SK-N-SH (cell line): ENCODE results near the gene ZNF311. TPM values are rescaled to one million over a fixed set of nuclear protein-coding genes. Genes with fewer than 3 reads are reported as not detected.

Experiments used
- CTCF ChIA-PET: fragments of 300-600, 350-600 bp; formaldehyde crosslinking; extraction: SDS; loops from one replicate; lab custom pipeline; 2021; lab: Yijun Ruan, JAX
- POLR2A ChIA-PET: fragments of 350-600 bp; sonication (Branson Sonifier 250); formaldehyde crosslinking; extraction: SDS; loops from one replicate; lab custom pipeline; 2020; ENCODE audit warnings: antibody characterized with exemption, inconsistent platforms; lab: Yijun Ruan, JAX
- DNase-seq: peaks from one replicate; pipeline ENCODE4 v3.0.0; 2012
- H2AFZ ChIP-seq: fragments of 200-600 bp; sonication (generic); 2 replicates; pipeline ENCODE4 v1.8.1; 2016; ENCODE audit warnings: antibody characterized with exemption, mild to moderate bottlenecking, low read depth
- H3F3A ChIP-seq: fragments of 200-600 bp; sonication (generic); replicated peaks from 2 replicates; pipeline ENCODE3; 2016; ENCODE audit warnings: antibody characterized with exemption, mild to moderate bottlenecking; ENCODE audit not compliant: insufficient read depth
- H3K27ac ChIP-seq, 2 experiments: fragments of 200-500 bp in 1 of 2; fragments of 200-600 bp in 1 of 2; sonication (Bioruptor generic) in 1 of 2; sonication (generic), shearing (Covaris generic) in 1 of 2; 2 replicates each; pipeline versions ENCODE4 v1.5.1 to v1.6.1; 2014 to 2016; ENCODE audit warnings: low read depth in 2 of 2, inconsistent platforms in 1 of 2, low read length in 1 of 2, mild to moderate bottlenecking in 1 of 2, mixed read lengths in 1 of 2
- H3K27me3 ChIP-seq: fragments of 200-600 bp; sonication (generic), shearing (Covaris generic); 2 replicates; pipeline ENCODE4 v1.6.1; 2016; ENCODE audit warnings: mixed run types; ENCODE audit not compliant: insufficient read depth
- H3K36me3 ChIP-seq, 2 experiments: fragments of 200-500 bp in 1 of 2; fragments of 200-600 bp in 1 of 2; sonication (Bioruptor generic) in 1 of 2; sonication (generic) in 1 of 2; replicated peaks in 1 of 2; 2 replicates each; pipeline versions ENCODE3 to v1.5.1; 2014 to 2016; ENCODE audit warnings: low read length in 1 of 2, mild to moderate bottlenecking in 1 of 2; ENCODE audit not compliant: insufficient read depth in 2 of 2, control insufficient read depth in 1 of 2
- H3K4me1 ChIP-seq, 2 experiments: fragments of 200-500 bp in 1 of 2; fragments of 200-600 bp in 1 of 2; sonication (Bioruptor generic) in 1 of 2; sonication (generic), shearing (Covaris generic) in 1 of 2; 2 replicates each; pipeline versions ENCODE4 v1.5.1 to v1.6.1; 2014 to 2016; ENCODE audit warnings: low read depth in 1 of 2, low read length in 1 of 2, mixed run types in 1 of 2; ENCODE audit not compliant: insufficient read depth in 2 of 2, control insufficient read depth in 1 of 2
- H3K4me2 ChIP-seq: fragments of 200-600 bp; sonication (generic), shearing (Covaris generic); 2 replicates; pipeline ENCODE4 v1.6.1; 2017; ENCODE audit warnings: mixed run types
- H3K4me3 ChIP-seq, 2 experiments: fragments of 200-500 bp in 1 of 2; fragments of 200-600 bp in 1 of 2; sonication (Bioruptor generic) in 1 of 2; sonication (generic), shearing (Covaris generic) in 1 of 2; 2 replicates each; pipeline versions ENCODE4 v1.5.1 to v1.8.1; 2014 to 2016; ENCODE audit warnings: low read depth in 2 of 2, inconsistent platforms in 1 of 2, low read length in 1 of 2, mild to moderate bottlenecking in 1 of 2, mixed read lengths in 1 of 2, moderate library complexity in 1 of 2
- H3K79me2 ChIP-seq: fragments of 200-600 bp; sonication (generic); 2 replicates; pipeline ENCODE4 v1.8.1; 2017; ENCODE audit warnings: mild to moderate bottlenecking; ENCODE audit not compliant: insufficient read depth
- H3K9ac ChIP-seq: fragments of 200-600 bp; sonication (generic); 2 replicates; pipeline ENCODE4 v1.6.1; 2017; ENCODE audit warnings: mixed run types
- H3K9me2 ChIP-seq: fragments of 200-600 bp; sonication (generic); 2 replicates; pipeline ENCODE4 v1.6.1; 2017; ENCODE audit warnings: mixed run types
- H3K9me3 ChIP-seq: fragments of 200-600 bp; sonication (generic); 2 replicates; pipeline ENCODE4 v1.6.1; 2017; ENCODE audit warnings: mixed run types, mild to moderate bottlenecking, moderate library complexity
- H4K20me1 ChIP-seq: fragments of 200-600 bp; sonication (generic); 2 replicates; pipeline ENCODE4 v1.6.1; 2017; ENCODE audit warnings: mild to moderate bottlenecking, mixed run types; ENCODE audit not compliant: insufficient read depth
- CHD2 ChIP-seq: fragments of 150-350 bp; IDR thresholded peaks from 2 replicates; pipeline ENCODE4 v1.6.1; 2018; ENCODE audit warnings: low read length; ENCODE audit not compliant: partially characterized antibody
- CTCF ChIP-seq: fragments of 200-600 bp; sonication (generic); IDR thresholded peaks from 2 replicates; pipeline ENCODE4 v1.6.1; 2017; ENCODE audit warnings: antibody characterized with exemption, mild to moderate bottlenecking, moderate library complexity
- EP300 ChIP-seq, 2 experiments: IDR thresholded peaks; 2 replicates each; pipeline versions ENCODE4 v1.4.0 to v1.6.1; 2012; ENCODE audit warnings: borderline replicate concordance in 1 of 2, low read depth in 1 of 2, low read length in 1 of 2
- EZH2phosphoT487 ChIP-seq: fragments of 200-600 bp; sonication (generic); IDR thresholded peaks from 2 replicates; pipeline ENCODE4 v1.6.1; 2017; ENCODE audit warnings: low read depth, mixed run types, mild to moderate bottlenecking, antibody characterized with exemption, moderate library complexity, borderline replicate concordance
- FOXJ3 ChIP-seq: sonication (generic); formaldehyde crosslinking; IDR thresholded peaks from 2 replicates; pipeline ENCODE4 v1.5.1; 2020; ENCODE audit warnings: mild to moderate bottlenecking, missing genetic modification reagents
- FOXM1 ChIP-seq: IDR thresholded peaks from 2 replicates; pipeline ENCODE4 v1.4.0; 2012; ENCODE audit warnings: low read depth, mild to moderate bottlenecking
- GABPA ChIP-seq: IDR thresholded peaks from 2 replicates; pipeline ENCODE4 v1.4.0; 2012; ENCODE audit warnings: low read depth, mild to moderate bottlenecking
- GATA2 ChIP-seq: sonication (generic); formaldehyde crosslinking; IDR thresholded peaks from 2 replicates; pipeline ENCODE4 v1.5.0; 2020; ENCODE audit warnings: mild to moderate bottlenecking, missing genetic modification reagents
- JUND ChIP-seq: IDR thresholded peaks from 2 replicates; pipeline ENCODE4 v1.4.0; 2012
- MEF2A ChIP-seq: IDR thresholded peaks from 2 replicates; pipeline ENCODE4 v1.4.0; 2012; ENCODE audit warnings: low read depth, borderline replicate concordance
- NRF1 ChIP-seq: IDR thresholded peaks from 2 replicates; pipeline ENCODE4 v1.6.1; 2012; ENCODE audit warnings: low read depth, mild to moderate bottlenecking, low read length
- RAD21 ChIP-seq: IDR thresholded peaks from 2 replicates; pipeline ENCODE4 v1.6.1; 2012; ENCODE audit warnings: mild to moderate bottlenecking, low read length
- RCOR1 ChIP-seq: fragments of 150-350 bp; IDR thresholded peaks from 2 replicates; pipeline ENCODE4 v1.6.1; 2017; ENCODE audit warnings: antibody characterized with exemption, low read length
- RXRA ChIP-seq: IDR thresholded peaks from 2 replicates; pipeline ENCODE4 v1.4.0; 2012; ENCODE audit warnings: low read depth, mild to moderate bottlenecking, borderline replicate concordance
- SMC3 ChIP-seq: IDR thresholded peaks from 2 replicates; pipeline ENCODE4 v1.6.1; 2012; ENCODE audit warnings: low read depth, low read length, improper control_type of control experiment
- TAF1 ChIP-seq: IDR thresholded peaks from 2 replicates; pipeline ENCODE4 v1.6.1; 2012; ENCODE audit warnings: low read depth, mild to moderate bottlenecking, low read length, moderate library complexity, borderline replicate concordance
- USF2 ChIP-seq: fragments of 150-350 bp; IDR thresholded peaks from 2 replicates; pipeline ENCODE4 v1.6.1; 2017; ENCODE audit warnings: antibody characterized with exemption, low read length, low read depth, borderline replicate concordance
- YY1 ChIP-seq: IDR thresholded peaks from 2 replicates; pipeline ENCODE4 v1.4.0; 2012; ENCODE audit warnings: low read depth, mild to moderate bottlenecking
- WGBS: methylation state at CpG from one replicate; pipeline ENCODE4 v1.1.6; 2017; ENCODE audit warnings: low lambda C conversion rate; 5-methylcytosine and 5-hydroxymethylcytosine counted together
- polyA plus RNA-seq, 3 experiments: library from polyadenylated mRNA; depleted of rRNA; stranded (reverse); fragments of >200 nt; gene quantifications; 2 replicates each; pipeline ENCODE4 v1.2.3, GENCODE V29; 2012
- TF ChIP-seq, protein P1 (sequence below): IDR thresholded peaks from 2 replicates; pipeline ENCODE4 v1.4.0; 2012; ENCODE audit warnings: low read depth

ZNF311 gene
- polyA plus RNA-seq, 1 of the 3 experiments (the other 2 are of a cell fraction), result 0.16 TPM

DNA sequence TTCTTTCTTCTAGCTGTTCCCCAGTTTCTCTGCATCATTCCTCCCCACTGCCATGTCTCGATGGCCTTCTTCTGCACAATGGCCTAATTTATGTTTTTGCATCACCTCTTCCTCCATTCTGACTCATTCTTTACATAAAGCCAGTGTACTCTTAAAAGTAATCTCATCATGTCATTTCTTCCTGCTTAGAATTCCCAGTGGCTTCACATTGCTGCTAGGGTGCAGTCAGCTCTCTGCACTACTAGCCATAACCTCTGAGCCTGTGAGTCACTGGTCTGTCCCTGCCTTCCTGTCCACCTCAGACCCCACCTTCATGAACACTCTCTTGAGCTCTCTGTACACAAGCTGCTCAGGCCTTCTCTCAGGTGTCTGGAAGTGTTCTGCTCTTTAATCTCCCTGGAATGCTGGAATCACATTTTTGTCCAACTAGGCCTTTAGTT lies 57.3 kb downstream of the ZNF311 start:
- Histone ChIP-seq H3K9ac (no peak overlapping the region), H3K27ac (no peak overlapping the region), H3F3A (peaks cover 14% of the 10 kb centered on the region), H3K79me2 (no peaks in the 10 kb centered on the region), H3K9me3 (no peaks in the 10 kb centered on the region), H3K4me1 (peaks cover 0 to 3% of the 10 kb centered on the region in 2 experiments; a peak in 1 of 4 replicates), H3K9me2 (no peaks in the 10 kb centered on the region), H3K4me3 (no peak overlapping the region), H3K36me3 (no peaks in the 10 kb centered on the region), H3K27me3 (no peaks in the 10 kb centered on the region), H4K20me1 (no peaks in the 10 kb centered on the region), H2AFZ (no peak overlapping the region; the same call in 1 of the 2 replicates), H3K4me2 (no peak overlapping the region)
- WGBS, result 81% methylated on average over 1 of the region's 1 CpG
- ChIA-PET POLR2A (no interaction called here), CTCF (interaction anchor here (0.9 kb wide), 2 partner anchors 36 to 49 kb away, joined by 3 read pairs; no protein-coding TSS in a partner anchor)
- DNase-seq, result no peak
- TF ChIP-seq, protein P1, sequence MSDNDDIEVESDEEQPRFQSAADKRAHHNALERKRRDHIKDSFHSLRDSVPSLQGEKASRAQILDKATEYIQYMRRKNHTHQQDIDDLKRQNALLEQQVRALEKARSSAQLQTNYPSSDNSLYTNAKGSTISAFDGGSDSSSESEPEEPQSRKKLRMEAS, result no peak
- no peak for TF ChIP-seq TAF1
- TF ChIP-seq JUND, result no peak
- TF ChIP-seq EP300 (IDR thresholded peaks at IDR 0.05; ENCODE audit: borderline replicate concordance in 1 of 2, low read depth in 1 of 2, low read length in 1 of 2), result no peak
- no peak for TF ChIP-seq CHD2

GRCh38 chr6:28947067-28947765 lies 57.9 kb downstream of the ZNF311 start:
- Histone ChIP-seq H3K9ac (no peak overlapping the region), H3K9me3 (no peaks in the 10 kb centered on the region), H4K20me1 (no peaks in the 10 kb centered on the region), H3K4me3 (no peak overlapping the region), H2AFZ (no peak overlapping the region), H3K4me1 (peaks cover 0 to 5% of the 10 kb centered on the region in 2 experiments; a peak in 2 of 4 replicates), H3K27me3 (no peaks in the 10 kb centered on the region), H3K36me3 (no peaks in the 10 kb centered on the region), H3K9me2 (no peaks in the 10 kb centered on the region), H3F3A (peaks cover 9% of the 10 kb centered on the region), H3K27ac (no peak overlapping the region), H3K79me2 (no peaks in the 10 kb centered on the region), H3K4me2 (no peak overlapping the region)
- 79% methylated on average over 6 of the region's 6 CpGs for WGBS
- POLR2A ChIA-PET, result no interaction called here
- TF ChIP-seq FOXJ3 (CRISPR knock-in tag), result no peak
- TF ChIP-seq MEF2A, result no peak
- TF ChIP-seq TAF1, result no peak
- no peak for TF ChIP-seq CTCF
- no peak for TF ChIP-seq GABPA
- no peak for TF ChIP-seq NRF1
- no peak for TF ChIP-seq SMC3
- no peak for TF ChIP-seq GATA2 (CRISPR knock-in tag)
- TF ChIP-seq USF2, result no peak
- TF ChIP-seq CHD2, result no peak
- no peak for TF ChIP-seq FOXM1
- no peak for TF ChIP-seq RCOR1
- no peak for TF ChIP-seq RXRA
- TF ChIP-seq RAD21, result no peak
- no peak for TF ChIP-seq EZH2phosphoT487
- TF ChIP-seq YY1, result no peak
- DNase-seq, result no peak
- CTCF ChIA-PET, result interaction anchor here (0.9 kb wide), 2 partner anchors 37 to 49 kb away, joined by 3 read pairs; no protein-coding TSS in a partner anchor
